PC-3 (cell line): ENCODE measurements around the gene TCFL5. TPM values are rescaled to one million over a fixed set of nuclear protein-coding genes. Genes with fewer than 3 reads are reported as not detected.

Experiments used
- ATAC-seq: fragments of 200-7000 bp; cut with Tn5 transposase; 2 replicates; pipeline ENCODE4 v1.9.1; 2020; ENCODE audit warnings: mild to moderate bottlenecking, moderate library complexity
- BruUV-seq: library from RNA; stranded (reverse); fragments of 400-500 nt; replicated peaks from 2 replicates; lab custom pipeline; 2021; lab: Mats Ljungman, UMichigan
- CTCF ChIA-PET: fragments of 300-600 bp; sonication (Branson Sonifier 250); formaldehyde crosslinking; loops from one replicate; lab custom pipeline; 2022; ENCODE audit warnings: antibody characterized with exemption; lab: Charles Lee
- POLR2A ChIA-PET: fragments of 300-600 bp; sonication (Branson Sonifier 250); formaldehyde crosslinking; loops from one replicate; lab custom pipeline; 2022; ENCODE audit warnings: antibody characterized with exemption; ENCODE audit not compliant: unreplicated experiment; lab: Charles Lee
- DNase-seq: peaks from one replicate; pipeline ENCODE4 v3.0.0-alpha.2; 2015
- H2AFZ ChIP-seq: fragments of 300-600 bp; sonication (generic); 2 replicates; pipeline ENCODE4 v1.6.0; 2016; ENCODE audit warnings: antibody characterized with exemption, low read length
- H3F3A ChIP-seq: fragments of 300-600 bp; sonication (generic); one replicate; pipeline ENCODE4 v1.6.0; 2017; ENCODE audit warnings: antibody characterized with exemption, low read length, control low read depth, mild to moderate bottlenecking; ENCODE audit not compliant: unreplicated experiment
- H3K27ac ChIP-seq: fragments of 300-600 bp; sonication (generic); 2 replicates; pipeline ENCODE4 v1.5.1; 2016; ENCODE audit warnings: mild to moderate bottlenecking, low read length
- H3K27me3 ChIP-seq: fragments of 300-600 bp; sonication (generic); 2 replicates; pipeline ENCODE4 v1.6.1; 2016; ENCODE audit warnings: low read length, mixed read lengths
- H3K36me3 ChIP-seq: fragments of 300-600 bp; sonication (generic); 2 replicates; pipeline ENCODE4 v1.6.1; 2016; ENCODE audit warnings: low read depth, mixed run types, low read length, mixed read lengths
- H3K4me1 ChIP-seq: fragments of 300-600 bp; sonication (generic); 2 replicates; pipeline ENCODE4 v1.5.1; 2016; ENCODE audit warnings: low read length; ENCODE audit not compliant: insufficient read depth
- H3K4me2 ChIP-seq: fragments of 300-600 bp; sonication (generic); 2 replicates; pipeline ENCODE4 v1.6.0; 2016; ENCODE audit warnings: low read length
- H3K4me3 ChIP-seq: fragments of 300-600 bp; sonication (generic); 2 replicates; pipeline ENCODE4 v1.5.1; 2016; ENCODE audit warnings: mild to moderate bottlenecking, low read length, mixed read lengths
- H3K79me2 ChIP-seq: fragments of 300-600 bp; sonication (generic); 2 replicates; pipeline ENCODE4 v1.6.1; 2017; ENCODE audit warnings: low read length, mixed read lengths
- H3K9ac ChIP-seq: fragments of 300-600 bp; sonication (generic); 2 replicates; pipeline ENCODE4 v1.6.0; 2016; ENCODE audit warnings: mild to moderate bottlenecking, low read length
- H3K9me2 ChIP-seq: fragments of 300-600 bp; sonication (generic); replicated peaks from 2 replicates; pipeline ENCODE4 v1.6.1; 2016; ENCODE audit warnings: mixed run types, low read length, mixed read lengths
- H3K9me3 ChIP-seq: fragments of 300-600 bp; sonication (generic); 2 replicates; pipeline ENCODE4 v1.6.1; 2016; ENCODE audit warnings: low read length, mixed read lengths
- H4K20me1 ChIP-seq: fragments of 300-600 bp; sonication (generic); 2 replicates; pipeline ENCODE4 v1.6.1; 2016; ENCODE audit warnings: low read length, mixed read lengths
- CTCF ChIP-seq: fragments of 300-600 bp; sonication (generic); conservative IDR thresholded peaks from 2 replicates; pipeline ENCODE4 v1.5.1; 2017; ENCODE audit warnings: antibody characterized with exemption, low read depth, mild to moderate bottlenecking, low read length
- EZH2 ChIP-seq: fragments of 300-600 bp; sonication (generic); IDR thresholded peaks from one replicate; pipeline ENCODE4 v1.6.1; 2017; ENCODE audit warnings: antibody characterized with exemption, mild to moderate bottlenecking, low read length; ENCODE audit not compliant: unreplicated experiment
- EZH2phosphoT487 ChIP-seq: fragments of 300-600 bp; sonication (generic); IDR thresholded peaks from 2 replicates; pipeline ENCODE4 v1.6.1; 2018; ENCODE audit warnings: mild to moderate bottlenecking, antibody characterized with exemption, low read length, borderline replicate concordance
- intact Hi-C: fragments of 100-400 bp; cut with micrococcal nuclease; formaldehyde crosslinking; loops from 2 replicates; pipeline ENCODE4 v1.9.0; 2023
- total RNA-seq: library from RNA; depleted of rRNA; stranded (reverse); fragments of >200 nt; gene quantifications from 2 replicates; pipeline ENCODE4 v1.2.3, GENCODE V29; 2014

Gene TCFL5
- total RNA-seq, 1 experiment from 2014 or later = 15.8 TPM

DNA sequence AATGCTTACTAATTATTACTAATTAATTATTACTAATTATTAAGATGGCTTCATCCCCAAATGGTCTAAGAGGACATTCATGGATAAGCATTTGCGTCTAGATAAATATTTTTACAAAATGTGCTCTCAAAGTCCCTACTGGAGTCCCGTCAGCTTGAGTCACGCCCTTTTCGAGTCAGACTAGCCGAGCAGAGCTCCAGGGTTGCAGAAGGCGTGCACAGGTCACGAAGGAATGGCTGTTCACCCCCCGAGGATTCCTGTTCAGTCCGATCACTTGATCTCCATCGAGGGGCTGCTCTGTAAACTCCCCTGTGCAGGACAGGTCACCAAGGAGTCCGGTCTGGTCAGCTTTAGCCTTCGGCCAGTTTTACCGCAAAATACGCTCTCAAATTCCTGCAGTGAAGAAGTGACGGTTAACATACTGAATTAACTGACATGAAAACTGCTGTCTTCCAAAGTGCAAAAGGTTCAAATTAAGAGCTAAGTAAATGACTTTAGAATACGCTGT is 19.9 kb downstream of the TCFL5 start:
- no TSS peak for BruUV-seq
- ChIA-PET POLR2A (interaction anchor here (0.7 kb wide), 1 partner anchor 19 kb away, joined by 3 read pairs; no protein-coding TSS in a partner anchor), CTCF (no interaction called here)
- H4K20me1 ChIP-seq = no peaks in the 10 kb centered on the region
- no peaks in the 10 kb centered on the region for H3K9me3 ChIP-seq
- H3F3A ChIP-seq = no peaks in the 10 kb centered on the region
- H3K4me1 ChIP-seq = peaks cover 22% of the 10 kb centered on the region
- TF ChIP-seq CTCF (no peak), EZH2phosphoT487 (no peak), EZH2 (no peak)
- H3K27me3 ChIP-seq = no peaks in the 10 kb centered on the region
- H3K79me2 ChIP-seq = no peaks in the 10 kb centered on the region
- ATAC-seq (no peak), DNase-seq (no peak)
- no peaks in the 10 kb centered on the region; the same call in 1 of the 2 replicates for H3K36me3 ChIP-seq
- no peak overlapping the region for H3K9ac ChIP-seq
- no peaks in the 10 kb centered on the region for H3K9me2 ChIP-seq
- H2AFZ ChIP-seq = no peak overlapping the region
- H3K27ac ChIP-seq = no peak overlapping the region
- H3K4me3 ChIP-seq = no peak overlapping the region
- intact Hi-C loops = loop anchor here (2.0 kb wide), 1 partner anchor 19 kb away; no protein-coding TSS in a partner anchor
- H3K4me2 ChIP-seq = no peak overlapping the region

GRCh38 chr20:62840244-62841197 is 21.1 kb downstream of the TCFL5 start:
- POLR2A ChIA-PET = interaction anchor here (0.6 kb wide), 3 partner anchors 16 to 198 kb away, joined by 3 to 7 read pairs (median 5); partner anchors contain the start of gene SLCO4A1
- Histone ChIP-seq H3K4me3 (no peak overlapping the region), H3K36me3 (no peaks in the 10 kb centered on the region; the same call in 1 of the 2 replicates), H3K9me2 (no peaks in the 10 kb centered on the region), H3K9ac (no peak overlapping the region), H3K27ac (no peak overlapping the region), H2AFZ (no peak overlapping the region), H3K79me2 (no peaks in the 10 kb centered on the region), H4K20me1 (no peaks in the 10 kb centered on the region), H3F3A (no peaks in the 10 kb centered on the region), H3K4me1 (peaks cover 33% of the 10 kb centered on the region), H3K27me3 (no peaks in the 10 kb centered on the region), H3K9me3 (no peaks in the 10 kb centered on the region), H3K4me2 (peak overlapping the region; percentile 42)
- no peak for TF ChIP-seq EZH2phosphoT487
- TF ChIP-seq EZH2 = no peak
- no peak for TF ChIP-seq CTCF
- no TSS peak for BruUV-seq
- CTCF ChIA-PET = no interaction called here
- DNase-seq (peak; percentile 47), ATAC-seq (peak; percentile 82)
- intact Hi-C loops = loop anchor here (2.0 kb wide), 1 partner anchor 18 kb away; no protein-coding TSS in a partner anchor
